ENCODE results near the gene THOP1. TPM values are rescaled to one million over a fixed set of nuclear protein-coding genes. Genes with fewer than 3 reads are reported as not detected.

THOP1 gene
- total RNA-seq, 1 donor from 2014 or later: 178 TPM

DNA sequence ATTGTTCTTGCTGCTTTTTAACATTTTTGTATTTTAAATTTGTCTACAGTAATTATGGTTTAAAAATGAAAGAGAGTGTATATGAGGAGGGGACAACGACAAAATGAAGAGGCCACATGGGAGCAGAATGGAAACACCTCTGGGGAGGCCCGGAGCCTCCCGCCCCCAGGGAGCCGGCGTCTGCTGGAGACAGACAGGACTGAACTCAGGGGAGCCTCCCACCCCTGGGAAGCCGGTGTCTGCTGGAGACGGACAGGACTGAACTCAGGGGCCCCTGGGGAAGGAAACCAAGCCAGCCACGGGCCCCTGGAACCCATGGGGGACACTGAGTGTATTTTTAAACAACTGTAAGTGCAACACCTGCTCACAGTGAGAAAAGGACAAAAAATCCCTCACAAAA, 28.8 kb upstream of the THOP1 start:
- H3K27me3 Mint-ChIP-seq (ENCODE audit: low read depth): no peaks in the 10 kb centered on the region
- H3K9me3 Mint-ChIP-seq: no peaks in the 10 kb centered on the region
- H3K27ac Mint-ChIP-seq: no peak overlapping the region
- H3K4me1 Mint-ChIP-seq (ENCODE audit: low read depth): peaks cover 6% of the 10 kb centered on the region
- intact Hi-C loops (cut with micrococcal nuclease): no loop called here
- H3K36me3 Mint-ChIP-seq (ENCODE audit: low read depth): peaks cover 36% of the 10 kb centered on the region
- no peak for DNase-seq (ENCODE audit: low spot score)
- no peak overlapping the region for H3K4me3 Mint-ChIP-seq (ENCODE audit: low read depth)

DNA sequence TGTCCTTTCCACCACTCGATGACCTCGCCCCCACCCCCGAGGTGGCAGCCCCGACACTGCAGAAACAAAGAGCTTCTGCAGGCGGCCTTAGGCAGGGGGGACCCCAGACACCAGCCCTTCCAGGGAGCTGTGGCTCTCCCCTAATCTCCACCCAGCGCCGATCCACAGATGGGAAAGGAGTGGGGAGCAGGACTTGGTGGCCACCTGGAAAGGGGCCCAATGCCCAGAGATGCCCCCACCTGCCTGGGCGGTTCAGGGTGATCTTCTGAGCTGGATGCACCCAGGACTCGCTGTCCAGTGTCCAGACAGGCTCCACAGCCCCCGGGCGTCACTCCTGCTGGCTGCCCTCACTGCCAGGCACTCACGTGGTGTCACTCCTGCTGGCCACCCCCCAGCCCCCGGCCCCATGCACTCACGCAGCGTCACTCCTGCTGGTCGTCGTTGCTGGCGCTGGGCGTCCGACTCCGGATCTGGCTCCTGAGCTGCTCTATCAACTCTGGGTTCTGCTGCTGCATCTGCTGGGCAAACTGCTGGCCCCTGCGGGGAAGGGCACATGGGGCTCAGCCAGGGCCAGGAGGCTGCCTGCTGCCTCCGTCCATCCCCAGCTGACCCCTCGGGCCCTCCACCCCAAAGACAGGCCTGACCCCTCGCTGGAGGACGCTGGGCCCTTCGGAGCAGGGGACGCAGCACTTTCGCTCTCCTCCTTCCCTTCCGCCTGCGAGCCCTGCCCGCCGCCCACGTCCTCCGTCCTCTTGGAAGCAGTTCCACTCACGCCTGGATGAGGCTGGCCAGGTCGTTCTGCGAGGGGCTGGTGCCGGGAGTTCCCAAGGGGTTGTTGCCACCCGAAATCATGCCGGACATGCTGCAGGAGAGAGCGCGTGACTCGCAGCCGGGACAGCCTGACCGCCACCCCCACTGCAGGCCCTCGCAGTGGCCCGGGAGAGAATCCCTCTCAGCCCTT, 28.1 kb upstream of the THOP1 start:
- H3K9me3 Mint-ChIP-seq: no peaks in the 10 kb centered on the region
- peaks cover 6% of the 10 kb centered on the region for H3K4me1 Mint-ChIP-seq (ENCODE audit: low read depth)
- intact Hi-C loops (cut with micrococcal nuclease): no loop called here
- no peak overlapping the region for H3K4me3 Mint-ChIP-seq (ENCODE audit: low read depth)
- H3K27ac Mint-ChIP-seq: no peak overlapping the region
- DNase-seq (ENCODE audit: low spot score): no peak
- peaks cover 41% of the 10 kb centered on the region for H3K36me3 Mint-ChIP-seq (ENCODE audit: low read depth)
- no peaks in the 10 kb centered on the region for H3K27me3 Mint-ChIP-seq (ENCODE audit: low read depth)

- no peak for DNase-seq (ENCODE audit: low spot score)
- no peak overlapping the region for H3K27ac Mint-ChIP-seq
- no peaks in the 10 kb centered on the region for H3K9me3 Mint-ChIP-seq
- H3K4me1 Mint-ChIP-seq (ENCODE audit: low read depth): no peaks in the 10 kb centered on the region
- H3K36me3 Mint-ChIP-seq (ENCODE audit: low read depth): peaks cover 47% of the 10 kb centered on the region
- intact Hi-C loops (cut with micrococcal nuclease): no loop called here
- H3K27me3 Mint-ChIP-seq (ENCODE audit: low read depth): no peaks in the 10 kb centered on the region
- H3K4me3 Mint-ChIP-seq (ENCODE audit: low read depth): no peak overlapping the region
Observed at GRCh38 chr19:2758601-2759313, 26.5 kb upstream of the THOP1 start.

DNA sequence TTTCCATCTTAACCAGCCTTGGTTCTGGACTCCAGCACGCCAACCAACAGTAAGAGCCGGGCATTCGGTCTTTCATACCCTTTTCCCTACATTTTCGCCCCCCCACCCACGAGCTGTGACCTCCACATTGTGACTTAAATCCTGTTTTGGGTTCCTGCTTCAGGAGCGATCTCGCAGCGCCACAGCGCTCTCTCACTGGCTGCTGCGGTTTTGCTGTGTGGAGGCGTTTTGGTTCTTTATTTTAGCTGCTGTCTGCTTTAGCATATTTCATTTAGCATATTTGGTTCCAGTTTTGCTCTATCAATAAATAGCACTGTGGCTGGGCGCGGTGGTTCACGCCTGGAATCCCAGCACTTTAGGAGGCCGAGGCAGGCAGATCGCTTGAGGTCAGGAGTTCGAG, 25.9 kb upstream of the THOP1 start:
- Mint-ChIP-seq H3K27me3 (ENCODE audit: low read depth) (no peaks in the 10 kb centered on the region), H3K4me3 (ENCODE audit: low read depth) (no peak overlapping the region), H3K36me3 (ENCODE audit: low read depth) (peaks cover 45% of the 10 kb centered on the region), H3K9me3 (no peaks in the 10 kb centered on the region), H3K27ac (no peak overlapping the region), H3K4me1 (ENCODE audit: low read depth) (no peaks in the 10 kb centered on the region)
- DNase-seq (ENCODE audit: low spot score): no peak
- intact Hi-C loops (cut with micrococcal nuclease): no loop called here

- H3K9me3 Mint-ChIP-seq: no peaks in the 10 kb centered on the region
- intact Hi-C loops (cut with micrococcal nuclease): no loop called here
- H3K27me3 Mint-ChIP-seq (ENCODE audit: low read depth): no peaks in the 10 kb centered on the region
- H3K4me1 Mint-ChIP-seq (ENCODE audit: low read depth): no peaks in the 10 kb centered on the region
- no peak overlapping the region for H3K27ac Mint-ChIP-seq
- H3K4me3 Mint-ChIP-seq (ENCODE audit: low read depth): no peak overlapping the region
- H3K36me3 Mint-ChIP-seq (ENCODE audit: low read depth): peaks cover 47% of the 10 kb centered on the region
- no peak for DNase-seq (ENCODE audit: low spot score)
Observed at GRCh38 chr19:2759965-2760364, 25.3 kb upstream of the THOP1 start.

- no peaks in the 10 kb centered on the region for H3K4me1 Mint-ChIP-seq (ENCODE audit: low read depth)
- intact Hi-C loops (cut with micrococcal nuclease): no loop called here
- H3K4me3 Mint-ChIP-seq (ENCODE audit: low read depth): no peak overlapping the region
Observed at GRCh38 chr19:2761309-2761677, 24.0 kb upstream of the THOP1 start.

GRCh38 chr19:2761876-2762782, 23.2 kb upstream of the THOP1 start:
- Mint-ChIP-seq H3K4me3 (ENCODE audit: low read depth) (no peak overlapping the region), H3K36me3 (ENCODE audit: low read depth) (peaks cover 50% of the 10 kb centered on the region), H3K9me3 (no peaks in the 10 kb centered on the region), H3K27ac (no peak overlapping the region), H3K27me3 (ENCODE audit: low read depth) (no peaks in the 10 kb centered on the region), H3K4me1 (ENCODE audit: low read depth) (no peaks in the 10 kb centered on the region)
- no peak for DNase-seq (ENCODE audit: low spot score)
- intact Hi-C loops (cut with micrococcal nuclease): no loop called here

More at GRCh38 chr19:2761309-2761677, 24.0 kb upstream of the THOP1 start:
- no peak for DNase-seq (ENCODE audit: low spot score)
- Mint-ChIP-seq H3K27ac (no peak overlapping the region), H3K9me3 (no peaks in the 10 kb centered on the region), H3K27me3 (ENCODE audit: low read depth) (no peaks in the 10 kb centered on the region), H3K36me3 (ENCODE audit: low read depth) (peaks cover 53% of the 10 kb centered on the region)

DNA sequence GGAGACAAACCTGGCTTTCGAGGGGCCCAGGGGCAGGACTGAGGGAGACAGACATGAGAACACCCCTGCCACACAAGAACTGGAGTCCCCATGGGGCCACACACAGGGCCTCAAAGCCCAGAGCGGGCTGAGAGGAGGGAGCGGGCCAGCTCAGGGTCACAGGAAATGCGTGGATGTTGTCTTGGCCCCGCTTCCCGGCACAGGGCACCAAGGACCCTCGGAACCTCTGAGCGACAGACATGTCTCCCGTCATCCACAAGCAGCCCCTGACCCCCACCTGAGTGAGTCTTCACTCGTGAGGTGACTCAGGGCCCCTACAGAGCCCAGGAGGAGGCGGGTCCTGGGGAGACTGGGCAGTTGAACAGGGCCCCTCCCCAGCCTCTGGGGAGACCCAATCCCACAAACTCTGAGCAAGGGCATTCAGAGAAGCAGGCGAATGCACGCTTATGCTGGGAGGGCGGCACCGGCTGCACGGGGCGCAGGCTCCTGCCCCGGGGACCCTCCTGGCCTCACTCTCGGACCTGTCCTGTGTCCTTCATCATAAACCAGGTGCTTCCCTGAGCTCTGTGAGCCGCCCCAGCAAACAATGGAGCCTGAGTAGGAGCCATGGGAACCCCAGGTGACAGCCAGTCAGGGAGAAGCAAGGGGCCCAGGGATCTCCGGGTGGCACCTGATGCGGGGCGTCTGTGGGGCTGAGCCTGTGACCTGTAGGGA, 22.4 kb upstream of the THOP1 start:
- intact Hi-C loops (cut with micrococcal nuclease): no loop called here
- Mint-ChIP-seq H3K27ac (no peak overlapping the region), H3K4me3 (ENCODE audit: low read depth) (no peak overlapping the region), H3K27me3 (ENCODE audit: low read depth) (no peaks in the 10 kb centered on the region), H3K36me3 (ENCODE audit: low read depth) (peaks cover 46% of the 10 kb centered on the region), H3K4me1 (ENCODE audit: low read depth) (no peaks in the 10 kb centered on the region), H3K9me3 (no peaks in the 10 kb centered on the region)
- DNase-seq (ENCODE audit: low spot score): no peak

DNA sequence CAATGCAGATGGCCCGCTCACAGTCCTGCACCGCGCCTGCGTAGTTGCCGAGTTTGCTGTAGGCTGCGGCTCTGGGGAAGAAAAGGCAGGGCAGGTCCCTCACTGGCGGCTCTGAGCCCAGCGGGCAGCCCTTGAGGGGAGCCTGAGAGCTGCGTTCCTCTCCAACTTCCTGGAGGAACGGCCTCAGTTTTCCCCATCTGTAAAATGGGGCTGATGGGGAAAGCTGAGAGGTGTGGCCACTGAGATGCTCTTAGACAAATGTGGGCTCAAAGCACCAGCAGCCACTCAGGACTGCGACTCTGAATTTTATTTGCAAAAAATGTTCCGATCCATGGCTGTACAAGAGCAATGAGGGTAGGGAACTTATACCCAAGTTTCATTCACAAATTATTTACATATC, 21.6 kb upstream of the THOP1 start:
- no peaks in the 10 kb centered on the region for H3K27me3 Mint-ChIP-seq (ENCODE audit: low read depth)
- H3K4me3 Mint-ChIP-seq (ENCODE audit: low read depth): no peak overlapping the region
- H3K27ac Mint-ChIP-seq: no peak overlapping the region
- H3K36me3 Mint-ChIP-seq (ENCODE audit: low read depth): peaks cover 40% of the 10 kb centered on the region
- no peaks in the 10 kb centered on the region for H3K4me1 Mint-ChIP-seq (ENCODE audit: low read depth)
- no peak for DNase-seq (ENCODE audit: low spot score)
- H3K9me3 Mint-ChIP-seq: no peaks in the 10 kb centered on the region
- intact Hi-C loops (cut with micrococcal nuclease): no loop called here

DNA sequence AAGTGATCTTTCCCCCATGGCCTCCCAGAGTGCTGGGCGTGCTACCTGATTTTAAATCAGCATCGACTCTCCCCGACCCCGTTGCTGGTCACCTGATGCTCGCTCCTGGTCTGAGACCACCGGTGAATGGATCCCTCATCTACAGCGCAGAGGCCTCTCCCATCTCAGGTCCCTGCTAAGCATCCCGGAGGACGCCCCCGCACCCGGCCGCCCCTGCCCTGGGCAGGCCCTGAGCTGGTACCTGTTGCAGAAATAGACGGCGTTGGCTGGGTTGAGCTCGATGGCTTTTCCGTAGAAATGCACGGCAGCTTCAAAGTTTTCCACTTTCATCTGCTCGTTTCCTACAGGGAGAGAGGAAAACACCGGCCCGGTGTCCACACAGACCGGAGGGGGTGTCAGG, 20.4 kb upstream of the THOP1 start:
- no peaks in the 10 kb centered on the region for H3K9me3 Mint-ChIP-seq
- intact Hi-C loops (cut with micrococcal nuclease): no loop called here
- H3K36me3 Mint-ChIP-seq (ENCODE audit: low read depth): peaks cover 29% of the 10 kb centered on the region
- no peaks in the 10 kb centered on the region for H3K4me1 Mint-ChIP-seq (ENCODE audit: low read depth)
- no peak overlapping the region for H3K27ac Mint-ChIP-seq
- H3K27me3 Mint-ChIP-seq (ENCODE audit: low read depth): no peaks in the 10 kb centered on the region
- H3K4me3 Mint-ChIP-seq (ENCODE audit: low read depth): no peak overlapping the region
- DNase-seq (ENCODE audit: low spot score): no peak

- no peak overlapping the region for H3K27ac Mint-ChIP-seq
- no peaks in the 10 kb centered on the region for H3K27me3 Mint-ChIP-seq (ENCODE audit: low read depth)
- no peak for DNase-seq (ENCODE audit: low spot score)
- H3K36me3 Mint-ChIP-seq (ENCODE audit: low read depth): peaks cover 28% of the 10 kb centered on the region
- no peaks in the 10 kb centered on the region for H3K4me1 Mint-ChIP-seq (ENCODE audit: low read depth)
- intact Hi-C loops (cut with micrococcal nuclease): no loop called here
- no peaks in the 10 kb centered on the region for H3K9me3 Mint-ChIP-seq
- no peak overlapping the region for H3K4me3 Mint-ChIP-seq (ENCODE audit: low read depth)
Observed at GRCh38 chr19:2765376-2765775, 19.9 kb upstream of the THOP1 start.

Data from activated T-helper 2 cell treated with anti-CD3 and anti-CD28 coated beads, Interferon-gamma antibody, Interleukin-2, Interleukin-4, amounts not matched to agents 10 μg/mL and 5 μg/mL and 100 μg/mL, durations not matched to agents 14 hours and 24 hours and 36 hours (primary cell).